ENCODE results near the gene EMC1. TPM values are rescaled to one million over a fixed set of nuclear protein-coding genes. Genes with fewer than 3 reads are reported as not detected.
"Not testable (repeated sequence)": the region's sequence is repeated elsewhere in the genome, so short reads cannot be mapped to it uniquely, and the experiment has no call there.

EMC1 gene
- total and polyA plus RNA-seq, 5 donors from 2014 or later: 17.3 to 28.4 (median 19.5) TPM

- H3K9me3 Mint-ChIP-seq; H3K4me3 ChIP-seq (ENCODE audit: low read depth, low read length); H3K4me1 ChIP-seq (ENCODE audit: control insufficient read depth, insufficient read depth, low read length, poor library complexity, severe bottlenecking); ATAC-seq (ENCODE audit: low read depth in 2 of 2); H3K27me3 ChIP-seq (ENCODE audit: control insufficient read depth, insufficient read depth, low read length); H3K27me3 Mint-ChIP-seq; H3K9me3 ChIP-seq (ENCODE audit: control insufficient read depth in 2 of 2, low read length in 2 of 2): not testable (repeated sequence)
- H3K36me3 Mint-ChIP-seq: peaks cover 70% of the 10 kb centered on the region
- peak overlapping the region in 1 of 3 donors; percentile 81 for H3K27ac Mint-ChIP-seq
- peak overlapping the region; percentile 35 for H3K27ac ChIP-seq (ENCODE audit: insufficient read depth, low read length, poor library complexity, severe bottlenecking)
- peaks cover 20 to 40% (median 23%) of the 10 kb centered on the region in 4 donors for H3K4me1 Mint-ChIP-seq
- DNase-seq: peak in 1 of 3 donors; percentile 23
- peak overlapping the region in 1 of 4 donors; percentile 54 for H3K4me3 Mint-ChIP-seq
- peaks cover 81% of the 10 kb centered on the region for H3K36me3 ChIP-seq (ENCODE audit: control insufficient read depth, insufficient read depth, low read length)
Observed at GRCh38 chr1:19180265-19180657, 71.1 kb downstream of the EMC1 start.

GRCh38 chr1:19179597-19180264, 71.6 kb downstream of the EMC1 start:
- Histone ChIP-seq H3K4me3 (ENCODE audit: low read depth, low read length) (peak overlapping the region; percentile 38), H3K4me1 (ENCODE audit: control insufficient read depth, insufficient read depth, low read length, poor library complexity, severe bottlenecking) (peaks cover 8% of the 10 kb centered on the region), H3K9me3 (ENCODE audit: control insufficient read depth in 2 of 2, low read length in 2 of 2) (no peaks in the 10 kb centered on the region), H3K27me3 (ENCODE audit: control insufficient read depth, insufficient read depth, low read length) (no peaks in the 10 kb centered on the region), H3K27ac (ENCODE audit: insufficient read depth, low read length, poor library complexity, severe bottlenecking) (peak overlapping the region; percentile 35), H3K36me3 (ENCODE audit: control insufficient read depth, insufficient read depth, low read length) (peaks cover 81% of the 10 kb centered on the region)
- DNase-seq (peak in 2 of 3 donors; percentile 44 to 78), ATAC-seq (ENCODE audit: low read depth in 2 of 2) (peak; percentile 83 to 93)
- peak overlapping the region in 1 of 4 donors; percentile 21 for H3K4me3 Mint-ChIP-seq
- H3K27me3 Mint-ChIP-seq: no peaks in the 10 kb centered on the region
- no peaks in the 10 kb centered on the region for H3K9me3 Mint-ChIP-seq
- H3K36me3 Mint-ChIP-seq: peaks cover 70% of the 10 kb centered on the region
- H3K4me1 Mint-ChIP-seq: peaks cover 21 to 40% (median 23%) of the 10 kb centered on the region in 4 donors
- peak overlapping the region; percentile 67 to 84 (median 81) for H3K27ac Mint-ChIP-seq

GRCh38 chr1:19178734-19179398, 72.5 kb downstream of the EMC1 start:
- H3K4me1 Mint-ChIP-seq: peaks cover 21 to 40% (median 23%) of the 10 kb centered on the region in 4 donors

GRCh38 chr1:19177811-19178210, 73.5 kb downstream of the EMC1 start:
- no peaks in the 10 kb centered on the region for H3K27me3 Mint-ChIP-seq
- peaks cover 8% of the 10 kb centered on the region for H3K4me1 ChIP-seq (ENCODE audit: control insufficient read depth, insufficient read depth, low read length, poor library complexity, severe bottlenecking)
- no peaks in the 10 kb centered on the region for H3K27me3 ChIP-seq (ENCODE audit: control insufficient read depth, insufficient read depth, low read length)
- DNase-seq (no peak), ATAC-seq (ENCODE audit: low read depth in 2 of 2) (no peak)
- H3K36me3 ChIP-seq (ENCODE audit: control insufficient read depth, insufficient read depth, low read length): peaks cover 82% of the 10 kb centered on the region
- H3K27ac ChIP-seq (ENCODE audit: insufficient read depth, low read length, poor library complexity, severe bottlenecking): no peak overlapping the region
- H3K9me3 ChIP-seq (ENCODE audit: control insufficient read depth in 2 of 2, low read length in 2 of 2): no peaks in the 10 kb centered on the region
- H3K36me3 Mint-ChIP-seq: peaks cover 71% of the 10 kb centered on the region
- H3K4me1 Mint-ChIP-seq: peaks cover 21 to 40% (median 23%) of the 10 kb centered on the region in 4 donors
- H3K9me3 Mint-ChIP-seq: no peaks in the 10 kb centered on the region
- peak overlapping the region in 2 of 3 donors; percentile 5 to 42 for H3K27ac Mint-ChIP-seq
- H3K4me3 Mint-ChIP-seq: no peak overlapping the region
- H3K4me3 ChIP-seq (ENCODE audit: low read depth, low read length): no peak overlapping the region

More at GRCh38 chr1:19178734-19179398, 72.5 kb downstream of the EMC1 start:
- ATAC-seq (ENCODE audit: low read depth in 2 of 2) (no peak), DNase-seq (no peak)
- H3K27ac Mint-ChIP-seq: peak overlapping the region; percentile 67 to 84 (median 81)
- H3K4me3 Mint-ChIP-seq: no peak overlapping the region
- H3K9me3 ChIP-seq (ENCODE audit: control insufficient read depth in 2 of 2, low read length in 2 of 2): no peaks in the 10 kb centered on the region
- H3K27me3 ChIP-seq (ENCODE audit: control insufficient read depth, insufficient read depth, low read length): no peaks in the 10 kb centered on the region
- no peaks in the 10 kb centered on the region for H3K27me3 Mint-ChIP-seq
- peaks cover 67% of the 10 kb centered on the region for H3K36me3 Mint-ChIP-seq
- no peak overlapping the region for H3K4me3 ChIP-seq (ENCODE audit: low read depth, low read length)
- no peak overlapping the region for H3K27ac ChIP-seq (ENCODE audit: insufficient read depth, low read length, poor library complexity, severe bottlenecking)
- no peaks in the 10 kb centered on the region for H3K9me3 Mint-ChIP-seq
- H3K36me3 ChIP-seq (ENCODE audit: control insufficient read depth, insufficient read depth, low read length): peaks cover 81% of the 10 kb centered on the region
- H3K4me1 ChIP-seq (ENCODE audit: control insufficient read depth, insufficient read depth, low read length, poor library complexity, severe bottlenecking): peaks cover 8% of the 10 kb centered on the region

- H3K36me3 Mint-ChIP-seq: peaks cover 76% of the 10 kb centered on the region
- H3K27me3 ChIP-seq (ENCODE audit: control insufficient read depth, insufficient read depth, low read length): no peaks in the 10 kb centered on the region
- H3K36me3 ChIP-seq (ENCODE audit: control insufficient read depth, insufficient read depth, low read length): peaks cover 97% of the 10 kb centered on the region
- no peak overlapping the region for H3K4me3 Mint-ChIP-seq
- no peak overlapping the region for H3K27ac ChIP-seq (ENCODE audit: insufficient read depth, low read length, poor library complexity, severe bottlenecking)
- DNase-seq: peak in 1 of 3 donors; percentile 12
- H3K27ac Mint-ChIP-seq: peak overlapping the region in 1 of 3 donors; percentile 42
- H3K9me3 ChIP-seq (ENCODE audit: control insufficient read depth in 2 of 2, low read length in 2 of 2): no peaks in the 10 kb centered on the region
- no peaks in the 10 kb centered on the region for H3K27me3 Mint-ChIP-seq
- peaks cover 0 to 2% (median 0%) of the 10 kb centered on the region in 4 donors for H3K4me1 Mint-ChIP-seq
- no peaks in the 10 kb centered on the region for H3K4me1 ChIP-seq (ENCODE audit: control insufficient read depth, insufficient read depth, low read length, poor library complexity, severe bottlenecking)
- no peak overlapping the region for H3K4me3 ChIP-seq (ENCODE audit: low read depth, low read length)
- ATAC-seq (ENCODE audit: low read depth in 2 of 2): no peak
- H3K9me3 Mint-ChIP-seq: no peaks in the 10 kb centered on the region
Observed at GRCh38 chr1:19169642-19170041, 81.7 kb downstream of the EMC1 start.

GRCh38 chr1:19167140-19167539, 84.2 kb downstream of the EMC1 start:
- Histone ChIP-seq H3K27ac (ENCODE audit: insufficient read depth, low read length, poor library complexity, severe bottlenecking) (no peak overlapping the region), H3K36me3 (ENCODE audit: control insufficient read depth, insufficient read depth, low read length) (peaks cover 99% of the 10 kb centered on the region), H3K4me3 (ENCODE audit: low read depth, low read length) (no peak overlapping the region), H3K27me3 (ENCODE audit: control insufficient read depth, insufficient read depth, low read length) (no peaks in the 10 kb centered on the region), H3K4me1 (ENCODE audit: control insufficient read depth, insufficient read depth, low read length, poor library complexity, severe bottlenecking) (no peaks in the 10 kb centered on the region), H3K9me3 (ENCODE audit: control insufficient read depth in 2 of 2, low read length in 2 of 2) (no peaks in the 10 kb centered on the region)
- no peaks in the 10 kb centered on the region for H3K27me3 Mint-ChIP-seq
- H3K4me3 Mint-ChIP-seq: no peak overlapping the region
- H3K4me1 Mint-ChIP-seq: peaks cover 0 to 2% (median 0%) of the 10 kb centered on the region in 4 donors
- ATAC-seq (ENCODE audit: low read depth in 2 of 2) (no peak), DNase-seq (no peak)
- H3K27ac Mint-ChIP-seq: no peak overlapping the region
- H3K9me3 Mint-ChIP-seq: no peaks in the 10 kb centered on the region
- H3K36me3 Mint-ChIP-seq: peaks cover 75% of the 10 kb centered on the region

GRCh38 chr1:19166066-19166465, 85.3 kb downstream of the EMC1 start:
- H3K4me3 ChIP-seq (ENCODE audit: low read depth, low read length): no peak overlapping the region
- Mint-ChIP-seq H3K27me3 (no peaks in the 10 kb centered on the region), H3K4me3 (no peak overlapping the region), H3K27ac (no peak overlapping the region), H3K4me1 (peaks cover 0 to 2% (median 0%) of the 10 kb centered on the region in 4 donors), H3K9me3 (no peaks in the 10 kb centered on the region), H3K36me3 (peaks cover 80% of the 10 kb centered on the region)
- H3K27me3 ChIP-seq (ENCODE audit: control insufficient read depth, insufficient read depth, low read length): no peaks in the 10 kb centered on the region
- H3K27ac ChIP-seq (ENCODE audit: insufficient read depth, low read length, poor library complexity, severe bottlenecking): no peak overlapping the region
- DNase-seq (no peak), ATAC-seq (ENCODE audit: low read depth in 2 of 2) (no peak)
- H3K9me3 ChIP-seq (ENCODE audit: control insufficient read depth in 2 of 2, low read length in 2 of 2): no peaks in the 10 kb centered on the region
- no peaks in the 10 kb centered on the region for H3K4me1 ChIP-seq (ENCODE audit: control insufficient read depth, insufficient read depth, low read length, poor library complexity, severe bottlenecking)
- H3K36me3 ChIP-seq (ENCODE audit: control insufficient read depth, insufficient read depth, low read length): peaks cover 99% of the 10 kb centered on the region

All from CD4-positive, CD25-positive, alpha-beta regulatory T cell (primary cell).